ENCODE measurements around the gene UGT2B17. TPM values are rescaled to one million over a fixed set of nuclear protein-coding genes. Genes with fewer than 3 reads are reported as not detected.

The UGT2B17 gene
- polyA plus RNA-seq, 1 of the 3 experiments (the other 2 are of a cell fraction), result not detected

- no peak for TF ChIP-seq ZBTB33 (IDR thresholded peaks at IDR 0.05; ENCODE audit: borderline replicate concordance, low read depth)
- no peak for TF ChIP-seq CTCF (IDR thresholded peaks at IDR 0.05)
These were observed 17.0 kb upstream of the UGT2B17 start (continued) for GRCh38 chr4:68593112-68593511.

GRCh38 chr4:68592673-68593072, 16.6 kb upstream of the UGT2B17 start:
- no CpG with 5 or more reads among the region's 1 CpG for WGBS (ENCODE audit: low lambda C conversion rate)
- no peak overlapping the region for H3K9ac ChIP-seq
- CTCF ChIA-PET, result no interaction called here

DNA sequence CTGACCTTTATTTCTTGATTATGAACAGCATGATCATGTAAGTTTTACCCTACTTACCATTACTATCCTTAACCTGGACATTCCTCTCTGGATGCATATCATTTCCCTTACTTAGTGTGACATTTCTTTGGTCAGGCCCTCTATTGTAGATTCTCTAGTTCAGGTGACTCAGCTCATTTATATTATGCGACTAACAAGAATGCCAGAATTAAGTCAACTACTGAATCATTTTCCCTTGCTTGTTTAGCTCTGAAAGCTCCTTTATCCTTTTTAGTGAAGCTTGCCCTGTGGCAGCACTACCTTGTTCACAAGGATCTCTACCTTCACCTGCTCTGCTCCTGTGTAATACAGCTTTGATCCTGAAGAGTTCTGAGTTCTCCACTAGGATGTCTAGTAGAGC, 15.1 kb upstream of the UGT2B17 start:
- ChIA-PET POLR2A (no interaction called here), CTCF (interaction anchor here (1.7 kb wide), 1 partner anchor 15 kb away, joined by 4 read pairs; no protein-coding TSS in a partner anchor)
- H3K9me2 ChIP-seq, result no peaks in the 10 kb centered on the region
- no peak for DNase-seq
- H3F3A ChIP-seq (replicated peaks; ENCODE audit: insufficient read depth), result no peaks in the 10 kb centered on the region
- H3K4me3 ChIP-seq (ENCODE audit: low read depth in 2 of 2, low read length in 1 of 2), result no peak overlapping the region
- no peaks in the 10 kb centered on the region for H3K79me2 ChIP-seq (ENCODE audit: insufficient read depth)
- no peaks in the 10 kb centered on the region for H3K27me3 ChIP-seq (ENCODE audit: insufficient read depth)
- H3K9ac ChIP-seq, result no peak overlapping the region
- no peaks in the 10 kb centered on the region for H4K20me1 ChIP-seq (ENCODE audit: insufficient read depth)
- no peak overlapping the region for H3K27ac ChIP-seq (ENCODE audit: low read depth in 2 of 2, low read length in 1 of 2)
- H3K36me3 ChIP-seq (replicated peaks in 1 of 2; ENCODE audit: control insufficient read depth in 1 of 2, insufficient read depth in 2 of 2, low read length in 1 of 2), result no peaks in the 10 kb centered on the region
- H3K4me2 ChIP-seq, result no peak overlapping the region
- no peaks in the 10 kb centered on the region for H3K4me1 ChIP-seq (ENCODE audit: control insufficient read depth in 1 of 2, insufficient read depth in 2 of 2, low read depth in 1 of 2, low read length in 1 of 2)
- H3K9me3 ChIP-seq, result no peaks in the 10 kb centered on the region
- WGBS (ENCODE audit: low lambda C conversion rate), result 0% methylated on average over 1 of the region's 1 CpG
- no peak overlapping the region for H2AFZ ChIP-seq (ENCODE audit: low read depth)
- no peak for TF ChIP-seq CTCF (IDR thresholded peaks at IDR 0.05)
- no peak for TF ChIP-seq TAF1 (IDR thresholded peaks at IDR 0.05; ENCODE audit: borderline replicate concordance, low read depth, low read length)
- no peak for TF ChIP-seq YY1 (IDR thresholded peaks at IDR 0.05; ENCODE audit: low read depth)
- TF ChIP-seq GATA2 (CRISPR knock-in tag; IDR thresholded peaks at IDR 0.05), result no peak
- TF ChIP-seq PBX3 (IDR thresholded peaks at IDR 0.05), result no peak

More at GRCh38 chr4:68592673-68593072, 16.6 kb upstream of the UGT2B17 start:
- Histone ChIP-seq H3K79me2 (ENCODE audit: insufficient read depth) (no peaks in the 10 kb centered on the region), H3K27me3 (ENCODE audit: insufficient read depth) (no peaks in the 10 kb centered on the region), H2AFZ (ENCODE audit: low read depth) (no peak overlapping the region), H3K4me3 (ENCODE audit: low read depth in 2 of 2, low read length in 1 of 2) (no peak overlapping the region), H3K4me2 (no peak overlapping the region), H3K27ac (ENCODE audit: low read depth in 2 of 2, low read length in 1 of 2) (no peak overlapping the region), H3K4me1 (ENCODE audit: control insufficient read depth in 1 of 2, insufficient read depth in 2 of 2, low read depth in 1 of 2, low read length in 1 of 2) (no peaks in the 10 kb centered on the region), H3K36me3 (replicated peaks in 1 of 2; ENCODE audit: control insufficient read depth in 1 of 2, insufficient read depth in 2 of 2, low read length in 1 of 2) (no peaks in the 10 kb centered on the region), H3K9me2 (no peaks in the 10 kb centered on the region), H4K20me1 (ENCODE audit: insufficient read depth) (no peaks in the 10 kb centered on the region), H3K9me3 (no peaks in the 10 kb centered on the region), H3F3A (replicated peaks; ENCODE audit: insufficient read depth) (no peaks in the 10 kb centered on the region)
- TF ChIP-seq ZBTB33 (IDR thresholded peaks at IDR 0.05; ENCODE audit: borderline replicate concordance, low read depth), result no peak
- TF ChIP-seq, protein P1, sequence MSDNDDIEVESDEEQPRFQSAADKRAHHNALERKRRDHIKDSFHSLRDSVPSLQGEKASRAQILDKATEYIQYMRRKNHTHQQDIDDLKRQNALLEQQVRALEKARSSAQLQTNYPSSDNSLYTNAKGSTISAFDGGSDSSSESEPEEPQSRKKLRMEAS (IDR thresholded peaks at IDR 0.05; ENCODE audit: low read depth), result no peak
- no peak for DNase-seq
- POLR2A ChIA-PET, result no interaction called here

Data from SK-N-SH (cell line).